Measurements from ENCODE around the gene RPL22L1.

The RPL22L1 gene

DNA sequence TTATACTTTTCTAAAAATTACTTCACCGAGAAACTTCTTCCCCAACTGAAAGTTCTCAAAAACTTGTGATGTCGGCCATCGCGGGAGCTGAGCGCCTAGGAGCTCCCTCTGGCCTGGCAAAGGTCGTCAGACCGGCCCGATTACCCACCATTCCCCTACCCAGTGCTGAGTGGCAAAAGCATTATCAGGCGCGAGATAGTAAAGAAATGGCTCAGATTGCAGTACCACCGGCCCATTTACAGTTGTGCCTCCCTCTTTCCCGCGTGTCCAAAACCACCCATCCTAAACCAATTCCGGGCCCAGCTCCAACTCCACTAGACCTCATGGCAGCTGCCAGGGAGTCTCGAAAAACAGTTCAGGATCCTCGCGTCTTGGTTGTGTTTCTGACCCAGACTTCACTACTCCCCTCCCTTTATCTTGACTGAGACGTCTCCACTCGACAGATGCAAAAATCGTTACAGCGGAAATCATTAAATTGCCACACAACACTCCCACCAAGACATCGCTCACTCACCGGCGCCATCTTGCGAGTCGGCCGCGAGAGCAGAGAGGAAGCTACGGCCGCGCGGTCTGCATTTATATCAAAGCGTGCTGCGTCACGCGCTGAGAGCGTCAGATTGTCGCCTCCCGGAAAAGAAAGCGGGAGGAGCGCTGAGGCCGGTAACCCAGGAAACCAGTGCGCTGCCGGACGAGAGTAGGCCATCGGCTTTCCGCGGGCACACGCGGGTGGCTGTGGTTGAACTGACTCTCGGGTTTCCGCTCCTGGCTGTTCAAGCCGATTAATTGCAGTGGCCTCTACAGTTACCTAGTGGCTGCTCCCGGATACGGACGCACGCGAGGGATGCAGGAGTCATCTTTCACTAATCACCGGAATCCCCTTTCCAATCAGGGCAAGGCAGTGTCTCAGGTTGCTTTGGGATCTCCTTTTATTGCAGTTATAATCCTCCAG is at the start of gene RPL22L1:
Gene RPL22L1, minus strand, starts transcription at position 551 of the 949 bp plus-strand sequence. Its CDS starts 28 bp downstream, at position 523.
- TF ChIP-seq, protein P1, sequence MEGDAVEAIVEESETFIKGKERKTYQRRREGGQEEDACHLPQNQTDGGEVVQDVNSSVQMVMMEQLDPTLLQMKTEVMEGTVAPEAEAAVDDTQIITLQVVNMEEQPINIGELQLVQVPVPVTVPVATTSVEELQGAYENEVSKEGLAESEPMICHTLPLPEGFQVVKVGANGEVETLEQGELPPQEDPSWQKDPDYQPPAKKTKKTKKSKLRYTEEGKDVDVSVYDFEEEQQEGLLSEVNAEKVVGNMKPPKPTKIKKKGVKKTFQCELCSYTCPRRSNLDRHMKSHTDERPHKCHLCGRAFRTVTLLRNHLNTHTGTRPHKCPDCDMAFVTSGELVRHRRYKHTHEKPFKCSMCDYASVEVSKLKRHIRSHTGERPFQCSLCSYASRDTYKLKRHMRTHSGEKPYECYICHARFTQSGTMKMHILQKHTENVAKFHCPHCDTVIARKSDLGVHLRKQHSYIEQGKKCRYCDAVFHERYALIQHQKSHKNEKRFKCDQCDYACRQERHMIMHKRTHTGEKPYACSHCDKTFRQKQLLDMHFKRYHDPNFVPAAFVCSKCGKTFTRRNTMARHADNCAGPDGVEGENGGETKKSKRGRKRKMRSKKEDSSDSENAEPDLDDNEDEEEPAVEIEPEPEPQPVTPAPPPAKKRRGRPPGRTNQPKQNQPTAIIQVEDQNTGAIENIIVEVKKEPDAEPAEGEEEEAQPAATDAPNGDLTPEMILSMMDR (IDR thresholded peaks at IDR 0.05), result no peak
- H3K36me3 ChIP-seq (ENCODE audit: control insufficient read depth, insufficient read depth, low read length), result no peaks in the 10 kb centered on the region
- H3K27me3 ChIP-seq (ENCODE audit: control insufficient read depth, insufficient read depth, low read length), result no peaks in the 10 kb centered on the region
- peak within 1 kb of the TSS; percentile 91 for H3K4me3 ChIP-seq (ENCODE audit: low read depth, low read length)
- no peak within 1 kb of the TSS for H3K9ac ChIP-seq
- H3K27ac ChIP-seq, result peak within 1 kb of the TSS; percentile 85
- peak within 1 kb of the TSS; percentile 97 for H3K4me2 ChIP-seq (ENCODE audit: low read length)
- peak within 1 kb of the TSS; percentile 96 for H2AFZ ChIP-seq
- no peaks in the 10 kb centered on the region for H3K79me2 ChIP-seq
- H3K4me1 ChIP-seq, result no peaks in the 10 kb centered on the region
- no peaks in the 10 kb centered on the region for H3K9me3 ChIP-seq (ENCODE audit: control insufficient read depth, low read length)

DNA sequence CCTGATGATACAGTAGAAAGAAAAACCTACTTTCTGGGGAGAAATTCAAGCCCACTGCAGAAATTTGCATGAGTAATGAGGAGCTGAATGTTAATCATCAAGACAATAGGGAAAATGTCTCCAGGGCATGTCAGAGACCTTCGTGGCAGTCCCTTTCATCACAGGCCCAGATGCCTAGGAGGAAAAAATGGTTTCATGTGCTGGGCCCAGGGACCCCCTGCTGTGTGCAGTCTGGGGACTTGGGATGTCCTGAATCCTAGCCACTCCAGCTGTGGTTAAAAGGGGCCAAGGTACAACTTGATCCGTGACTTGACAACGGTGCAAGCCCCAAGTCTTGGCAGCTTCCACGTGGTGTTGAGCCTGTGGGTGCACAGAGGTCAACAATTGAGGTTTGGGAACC is 48.7 kb upstream of the RPL22L1 start:
- Histone ChIP-seq H3K27me3 (ENCODE audit: control insufficient read depth, insufficient read depth, low read length) (no peaks in the 10 kb centered on the region), H2AFZ (no peak overlapping the region), H3K4me1 (no peaks in the 10 kb centered on the region), H3K9ac (no peak overlapping the region), H3K4me2 (ENCODE audit: low read length) (no peak overlapping the region), H3K9me3 (ENCODE audit: control insufficient read depth, low read length) (no peaks in the 10 kb centered on the region), H3K36me3 (ENCODE audit: control insufficient read depth, insufficient read depth, low read length) (no peaks in the 10 kb centered on the region), H3K79me2 (no peaks in the 10 kb centered on the region), H3K27ac (no peak overlapping the region), H3K4me3 (ENCODE audit: low read depth, low read length) (no peak overlapping the region)
- TF ChIP-seq, protein P1 (IDR thresholded peaks at IDR 0.05), result no peak

DNA sequence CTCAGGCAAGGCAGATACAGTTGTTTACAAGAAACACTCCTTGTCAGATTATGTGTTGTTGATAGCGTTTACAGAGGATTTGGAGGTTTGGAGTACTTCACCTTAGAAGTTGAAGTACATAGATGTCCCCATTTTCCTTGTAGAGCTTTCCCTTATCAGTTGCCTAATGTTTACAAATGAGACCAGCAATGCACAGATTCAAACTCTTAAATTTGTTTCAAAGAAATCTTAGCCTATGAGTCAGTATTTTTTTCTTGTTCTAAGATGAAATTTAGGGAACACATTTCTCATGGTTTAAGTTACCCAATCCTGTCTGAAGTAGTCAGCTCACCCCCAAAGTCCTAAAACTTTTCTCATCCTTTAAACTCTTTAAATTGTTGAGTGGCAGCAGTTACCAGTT is 44.7 kb upstream of the RPL22L1 start:
- H3K4me1 ChIP-seq, result no peaks in the 10 kb centered on the region
- no peak overlapping the region for H3K9ac ChIP-seq
- H3K79me2 ChIP-seq, result no peaks in the 10 kb centered on the region
- H3K27me3 ChIP-seq (ENCODE audit: control insufficient read depth, insufficient read depth, low read length), result no peaks in the 10 kb centered on the region
- H3K4me2 ChIP-seq (ENCODE audit: low read length), result no peak overlapping the region
- H3K36me3 ChIP-seq (ENCODE audit: control insufficient read depth, insufficient read depth, low read length), result no peaks in the 10 kb centered on the region
- TF ChIP-seq, protein P1 (IDR thresholded peaks at IDR 0.05), result no peak
- no peak overlapping the region for H2AFZ ChIP-seq
- no peak overlapping the region for H3K4me3 ChIP-seq (ENCODE audit: low read depth, low read length)
- H3K9me3 ChIP-seq (ENCODE audit: control insufficient read depth, low read length), result no peaks in the 10 kb centered on the region
- H3K27ac ChIP-seq, result no peak overlapping the region

DNA sequence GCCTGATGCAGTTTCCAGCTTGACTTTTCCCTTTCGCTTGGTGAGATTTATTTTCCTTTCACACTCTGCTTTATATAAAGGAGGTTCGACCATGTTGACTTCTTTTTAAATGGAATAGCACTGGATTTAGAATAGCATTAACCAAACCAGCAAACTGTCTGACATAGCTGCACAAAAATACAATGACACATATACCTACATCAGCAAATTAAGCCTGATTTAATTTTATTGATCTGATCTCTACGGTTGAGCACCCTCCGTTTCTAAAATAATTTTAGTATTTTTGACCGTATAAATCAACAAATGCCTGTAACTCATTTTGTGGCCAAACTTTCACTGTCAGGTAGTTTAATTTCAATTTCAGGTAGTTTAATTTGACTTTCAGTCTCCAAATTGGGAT is 44.2 kb upstream of the RPL22L1 start:
- TF ChIP-seq, protein P1 (IDR thresholded peaks at IDR 0.05), result no peak
- Histone ChIP-seq H3K36me3 (ENCODE audit: control insufficient read depth, insufficient read depth, low read length) (no peaks in the 10 kb centered on the region), H3K27ac (no peak overlapping the region), H3K4me1 (no peaks in the 10 kb centered on the region), H3K27me3 (ENCODE audit: control insufficient read depth, insufficient read depth, low read length) (no peaks in the 10 kb centered on the region), H3K9me3 (ENCODE audit: control insufficient read depth, low read length) (no peaks in the 10 kb centered on the region), H3K9ac (no peak overlapping the region), H3K4me3 (ENCODE audit: low read depth, low read length) (no peak overlapping the region), H3K4me2 (ENCODE audit: low read length) (no peak overlapping the region), H3K79me2 (no peaks in the 10 kb centered on the region), H2AFZ (no peak overlapping the region)

All from parathyroid adenoma (tissue), 2 donors.